HFF-Myc (cell line): Measurements from ENCODE around the gene TP53RK.

Experiments
- DNase-seq: peaks from one replicate; pipeline ENCODE4 v3.0.0-alpha.2; 2011; ENCODE audit warnings: low read depth; ENCODE audit errors: extremely low read depth
- H3K4me3 ChIP-seq: replicated peaks from 2 replicates; pipeline ENCODE4 v1.5.1; 2011; ENCODE audit warnings: low read depth, mild to moderate bottlenecking, control low read depth, low read length
- CTCF ChIP-seq: IDR thresholded peaks from 2 replicates; pipeline ENCODE4 v1.5.1; 2012; ENCODE audit warnings: mild to moderate bottlenecking, low read depth, low read length, control low read depth; ENCODE audit errors: missing control alignments

TP53RK gene

DNA sequence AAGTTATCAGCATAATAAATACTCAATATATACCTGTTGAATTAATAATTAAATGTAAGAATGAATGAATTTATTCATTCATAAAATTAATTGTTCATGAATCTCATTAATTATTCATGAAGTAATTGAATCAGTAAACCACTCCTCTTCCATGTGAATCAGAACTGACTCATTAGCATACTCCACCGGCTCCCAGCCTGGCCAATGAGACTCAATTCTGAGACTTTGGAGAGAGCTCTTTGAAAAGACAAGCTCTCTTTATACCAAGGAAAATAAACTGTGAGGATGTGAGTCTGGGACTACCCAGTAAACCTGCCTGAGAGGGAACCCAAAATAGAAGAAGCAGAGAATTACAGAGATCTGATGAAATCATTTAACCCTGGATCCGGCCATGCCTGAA lies 11.8 kb upstream of the TP53RK start:
- H3K4me3 ChIP-seq: no peak overlapping the region
- DNase-seq: no peak
- TF ChIP-seq CTCF: no peak

GRCh38 chr20:46700481-46700880 lies 11.2 kb upstream of the TP53RK start:
- no peak for TF ChIP-seq CTCF
- no peak for DNase-seq
- no peak overlapping the region for H3K4me3 ChIP-seq

- peak; percentile 81 for TF ChIP-seq CTCF
- no peak for DNase-seq
Measured at GRCh38 chr20:46699651-46700359, 10.6 kb upstream of the TP53RK start.

GRCh38 chr20:46698788-46699187 lies 9.5 kb upstream of the TP53RK start:
- no peak for TF ChIP-seq CTCF
- H3K4me3 ChIP-seq: no peak overlapping the region
- DNase-seq: no peak

More at GRCh38 chr20:46699651-46700359, 10.6 kb upstream of the TP53RK start:
- no peak overlapping the region for H3K4me3 ChIP-seq

DNA sequence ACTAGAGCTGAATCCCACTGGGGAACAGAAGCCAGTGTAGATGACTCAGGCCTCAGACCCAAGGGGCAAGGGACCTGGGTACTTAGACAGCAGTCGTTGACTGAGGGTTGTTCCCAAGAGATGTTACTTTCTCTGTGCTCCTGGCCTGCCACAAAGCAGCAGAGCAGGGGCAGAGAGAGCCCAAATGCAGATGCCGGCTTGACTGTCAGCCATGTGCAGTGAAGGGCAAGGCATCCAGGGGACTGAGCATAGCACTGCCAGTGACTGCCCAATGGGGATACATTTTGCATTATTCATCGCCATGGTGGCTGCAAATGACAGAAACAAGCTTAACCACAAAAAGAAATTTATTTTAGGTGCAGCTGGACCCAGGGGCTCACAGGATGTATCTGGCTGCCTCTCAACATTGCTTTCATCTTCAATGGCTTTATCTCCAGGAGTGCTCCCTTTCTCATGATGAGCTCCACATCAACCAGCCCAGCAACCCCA lies 7.6 kb upstream of the TP53RK start:
- no peak for TF ChIP-seq CTCF
- H3K4me3 ChIP-seq: no peak overlapping the region
- no peak for DNase-seq

DNA sequence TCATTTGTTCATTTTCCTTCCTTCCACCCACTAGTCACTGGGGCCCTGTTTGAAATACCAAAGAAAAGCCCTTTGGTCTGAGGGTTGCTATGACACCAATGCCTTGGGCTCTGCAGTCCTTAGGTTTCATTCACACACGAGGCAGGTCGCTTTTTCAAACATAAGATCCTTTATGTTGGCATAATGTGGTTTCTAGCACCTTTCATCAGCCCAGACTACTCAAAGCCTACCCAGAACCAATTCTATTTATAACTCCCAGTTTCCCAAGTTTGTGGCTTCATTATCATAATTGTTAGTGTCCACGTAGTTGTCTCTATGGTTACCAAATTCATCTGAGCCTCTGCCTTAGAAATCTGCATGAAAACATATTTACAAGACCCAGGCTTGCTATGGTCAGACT lies 6.6 kb upstream of the TP53RK start:
- H3K4me3 ChIP-seq: no peak overlapping the region
- no peak for TF ChIP-seq CTCF
- DNase-seq: no peak

- DNase-seq: no peak
- no peak for TF ChIP-seq CTCF
- H3K4me3 ChIP-seq: no peak overlapping the region
Measured at GRCh38 chr20:46694484-46694883, 5.2 kb upstream of the TP53RK start.
